HEK293 (cell line): ENCODE data around the gene LACC1.

Experiments used
- CTCF ChIA-PET: fragments of 350-600 bp; formaldehyde crosslinking; extraction: SDS; loops from one replicate; lab custom pipeline; 2021; ENCODE audit warnings: antibody characterized with exemption; lab: Yijun Ruan, JAX
- POLR2A ChIA-PET: fragments of 300-600 bp; formaldehyde crosslinking; extraction: SDS; loops from one replicate; lab custom pipeline; 2020; ENCODE audit warnings: antibody characterized with exemption, inconsistent platforms; lab: Yijun Ruan, JAX
- H3K27ac ChIP-seq: fragments of 200-500 bp; sonication (Bioruptor generic); 2 replicates; pipeline ENCODE4 v1.5.1; 2014; ENCODE audit warnings: low read depth, low read length, control low read depth, inconsistent platforms; ENCODE audit errors: extremely low read depth
- H3K36me3 ChIP-seq, 2 experiments: fragments of 200-500 bp in 1 of 2; sonication (Bioruptor generic) in 1 of 2; 1 replicate in 1 of 2; 2 replicates in 1 of 2; pipeline ENCODE4 v1.5.1; 2014 to 2017; ENCODE audit warnings: inconsistent platforms in 2 of 2, low read length in 2 of 2; ENCODE audit not compliant: control insufficient read depth in 2 of 2, insufficient read depth in 1 of 2
- H3K4me1 ChIP-seq: fragments of 200-500 bp; sonication (Bioruptor generic); 2 replicates; pipeline ENCODE4 v1.5.1; 2014; ENCODE audit warnings: mild to moderate bottlenecking, low read length, inconsistent platforms; ENCODE audit not compliant: control insufficient read depth, insufficient read depth
- H3K4me3 ChIP-seq: 2 replicates; pipeline ENCODE4 v1.5.1; 2011; ENCODE audit warnings: low read depth, mild to moderate bottlenecking, control low read depth, low read length, moderate library complexity
- H3K9me3 ChIP-seq: fragments of 200-500 bp; sonication (Bioruptor generic); 2 replicates; pipeline ENCODE4 v1.5.1; 2014; ENCODE audit warnings: low read depth, low read length, inconsistent platforms; ENCODE audit not compliant: control insufficient read depth, insufficient read depth
- GLI2 ChIP-seq: fragments of 450-650 bp; formaldehyde crosslinking; IDR thresholded peaks from 2 replicates; pipeline ENCODE4; 2017; ENCODE audit warnings: missing biosample characterization, missing genetic modification characterization, low read depth, borderline replicate concordance
- KLF1 ChIP-seq: fragments of 450-650 bp; formaldehyde crosslinking; IDR thresholded peaks from 2 replicates; pipeline ENCODE4 v1.5.1; 2016; ENCODE audit warnings: missing biosample characterization, missing genetic modification characterization
- KLF16 ChIP-seq: fragments of 450-650 bp; formaldehyde crosslinking; IDR thresholded peaks from 2 replicates; pipeline ENCODE4 v1.5.1; 2017; ENCODE audit warnings: missing biosample characterization, missing genetic modification characterization
- KLF17 ChIP-seq: fragments of 450-650 bp; formaldehyde crosslinking; IDR thresholded peaks from 2 replicates; pipeline ENCODE4 v1.5.1; 2016; ENCODE audit warnings: missing biosample characterization, missing genetic modification characterization
- KLF9 ChIP-seq: fragments of 450-650 bp; formaldehyde crosslinking; IDR thresholded peaks from 2 replicates; pipeline ENCODE4 v1.5.1; 2016; ENCODE audit warnings: missing biosample characterization, missing genetic modification characterization, low read depth
- MZF1 ChIP-seq: fragments of 450-650 bp; formaldehyde crosslinking; IDR thresholded peaks from 2 replicates; pipeline ENCODE4 v1.5.1; 2017; ENCODE audit warnings: missing biosample characterization, missing genetic modification characterization, borderline replicate concordance
- PRDM2 ChIP-seq: fragments of 450-650 bp; formaldehyde crosslinking; IDR thresholded peaks from 2 replicates; pipeline ENCODE4 v1.5.1; 2016; ENCODE audit warnings: missing biosample characterization, missing genetic modification characterization, borderline replicate concordance
- ZBTB48 ChIP-seq: fragments of 450-650 bp; formaldehyde crosslinking; IDR thresholded peaks from 2 replicates; pipeline ENCODE4 v1.5.1; 2016; ENCODE audit warnings: missing biosample characterization, missing genetic modification characterization
- ZBTB6 ChIP-seq: fragments of 450-650 bp; formaldehyde crosslinking; IDR thresholded peaks from 2 replicates; pipeline ENCODE4 v1.5.1; 2017; ENCODE audit warnings: missing biosample characterization, missing genetic modification characterization
- ZNF266 ChIP-seq: fragments of 450-650 bp; formaldehyde crosslinking; IDR thresholded peaks from 2 replicates; pipeline ENCODE4 v1.5.1; 2016; ENCODE audit warnings: missing biosample characterization, missing genetic modification characterization, low read depth
- ZNF324 ChIP-seq: fragments of 450-650 bp; formaldehyde crosslinking; IDR thresholded peaks from 2 replicates; pipeline ENCODE4 v1.5.1; 2016; ENCODE audit warnings: missing biosample characterization, missing genetic modification characterization
- ZNF398 ChIP-seq: fragments of 450-650 bp; formaldehyde crosslinking; IDR thresholded peaks from 2 replicates; pipeline ENCODE4 v1.5.1; 2017; ENCODE audit warnings: missing biosample characterization, missing genetic modification characterization
- ZNF426 ChIP-seq: fragments of 450-650 bp; formaldehyde crosslinking; IDR thresholded peaks from 2 replicates; pipeline ENCODE4 v1.5.1; 2017; ENCODE audit warnings: missing biosample characterization, missing genetic modification characterization, mild to moderate bottlenecking, inconsistent platforms, moderate library complexity
- ZNF837 ChIP-seq: fragments of 450-650 bp; formaldehyde crosslinking; IDR thresholded peaks from 2 replicates; pipeline ENCODE4 v1.5.1; 2016; ENCODE audit warnings: missing biosample characterization, missing genetic modification characterization
- TF ChIP-seq, protein P1 (sequence below): fragments of 450-650 bp; formaldehyde crosslinking; IDR thresholded peaks from 2 replicates; pipeline ENCODE4 v1.5.1; 2016; ENCODE audit warnings: missing biosample characterization, missing genetic modification characterization, low read depth
- TF ChIP-seq, protein P2 (sequence below): fragments of 450-650 bp; formaldehyde crosslinking; IDR thresholded peaks from 2 replicates; pipeline ENCODE4 v1.5.1; 2017; ENCODE audit warnings: missing biosample characterization, missing genetic modification characterization
- TF ChIP-seq, protein P3 (sequence below): IDR thresholded peaks from 2 replicates; pipeline ENCODE4 v1.6.1; 2011; ENCODE audit warnings: mild to moderate bottlenecking, low read depth, low read length, borderline replicate concordance

The LACC1 gene

DNA sequence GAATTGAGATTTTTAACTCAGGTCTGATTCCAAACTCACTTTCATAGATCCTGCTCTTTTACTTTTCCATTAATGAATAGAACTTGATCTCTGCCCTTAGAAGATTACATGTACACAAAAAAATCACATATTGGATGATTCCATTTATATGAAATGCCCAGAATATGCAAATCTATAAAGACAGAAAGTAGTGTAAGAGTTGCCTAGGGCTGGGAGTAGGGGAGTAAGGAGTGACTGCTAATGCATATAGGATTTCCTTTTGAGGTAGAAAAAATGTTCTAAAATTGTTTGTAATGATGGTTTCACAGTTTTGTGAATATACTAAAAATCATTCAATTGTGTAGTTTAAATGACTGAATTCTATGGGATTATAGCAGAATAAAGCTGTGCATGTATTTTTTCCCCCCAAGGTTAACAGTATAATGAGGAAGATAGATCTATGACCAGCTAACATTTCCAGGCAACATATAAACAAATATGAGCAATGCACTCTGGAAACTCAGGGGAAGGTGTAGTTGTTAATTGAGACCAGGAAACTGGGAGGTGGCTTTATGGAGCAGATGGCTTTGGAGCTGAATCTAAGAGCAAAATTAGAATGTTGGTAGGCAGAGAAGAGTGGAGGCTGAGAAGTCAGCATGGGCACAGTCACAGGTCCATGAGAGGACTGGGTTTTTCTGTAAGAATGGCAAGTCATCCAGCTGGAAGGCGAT is 41.4 kb downstream of the LACC1 start:
- no peaks in the 10 kb centered on the region for H3K9me3 ChIP-seq
- no peak overlapping the region for H3K27ac ChIP-seq
- H3K36me3 ChIP-seq, result no peaks in the 10 kb centered on the region
- POLR2A ChIA-PET, result no interaction called here
- TF ChIP-seq ZNF837 (tag by site-specific recombination) (no peak), GLI2 (no peak), ZBTB6 (tag by site-specific recombination) (no peak), ZNF426 (tag by site-specific recombination) (no peak), KLF16 (tag by site-specific recombination) (no peak), KLF1 (tag by site-specific recombination) (no peak), ZNF266 (tag by site-specific recombination) (no peak), ZNF324 (no peak), ZBTB48 (tag by site-specific recombination) (no peak), KLF9 (no peak), ZNF398 (tag by site-specific recombination) (no peak)
- TF ChIP-seq, protein P1, sequence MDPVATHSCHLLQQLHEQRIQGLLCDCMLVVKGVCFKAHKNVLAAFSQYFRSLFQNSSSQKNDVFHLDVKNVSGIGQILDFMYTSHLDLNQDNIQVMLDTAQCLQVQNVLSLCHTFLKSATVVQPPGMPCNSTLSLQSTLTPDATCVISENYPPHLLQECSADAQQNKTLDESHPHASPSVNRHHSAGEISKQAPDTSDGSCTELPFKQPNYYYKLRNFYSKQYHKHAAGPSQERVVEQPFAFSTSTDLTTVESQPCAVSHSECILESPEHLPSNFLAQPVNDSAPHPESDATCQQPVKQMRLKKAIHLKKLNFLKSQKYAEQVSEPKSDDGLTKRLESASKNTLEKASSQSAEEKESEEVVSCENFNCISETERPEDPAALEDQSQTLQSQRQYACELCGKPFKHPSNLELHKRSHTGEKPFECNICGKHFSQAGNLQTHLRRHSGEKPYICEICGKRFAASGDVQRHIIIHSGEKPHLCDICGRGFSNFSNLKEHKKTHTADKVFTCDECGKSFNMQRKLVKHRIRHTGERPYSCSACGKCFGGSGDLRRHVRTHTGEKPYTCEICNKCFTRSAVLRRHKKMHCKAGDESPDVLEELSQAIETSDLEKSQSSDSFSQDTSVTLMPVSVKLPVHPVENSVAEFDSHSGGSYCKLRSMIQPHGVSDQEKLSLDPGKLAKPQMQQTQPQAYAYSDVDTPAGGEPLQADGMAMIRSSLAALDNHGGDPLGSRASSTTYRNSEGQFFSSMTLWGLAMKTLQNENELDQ (tag by site-specific recombination), result no peak
- TF ChIP-seq, protein P2, sequence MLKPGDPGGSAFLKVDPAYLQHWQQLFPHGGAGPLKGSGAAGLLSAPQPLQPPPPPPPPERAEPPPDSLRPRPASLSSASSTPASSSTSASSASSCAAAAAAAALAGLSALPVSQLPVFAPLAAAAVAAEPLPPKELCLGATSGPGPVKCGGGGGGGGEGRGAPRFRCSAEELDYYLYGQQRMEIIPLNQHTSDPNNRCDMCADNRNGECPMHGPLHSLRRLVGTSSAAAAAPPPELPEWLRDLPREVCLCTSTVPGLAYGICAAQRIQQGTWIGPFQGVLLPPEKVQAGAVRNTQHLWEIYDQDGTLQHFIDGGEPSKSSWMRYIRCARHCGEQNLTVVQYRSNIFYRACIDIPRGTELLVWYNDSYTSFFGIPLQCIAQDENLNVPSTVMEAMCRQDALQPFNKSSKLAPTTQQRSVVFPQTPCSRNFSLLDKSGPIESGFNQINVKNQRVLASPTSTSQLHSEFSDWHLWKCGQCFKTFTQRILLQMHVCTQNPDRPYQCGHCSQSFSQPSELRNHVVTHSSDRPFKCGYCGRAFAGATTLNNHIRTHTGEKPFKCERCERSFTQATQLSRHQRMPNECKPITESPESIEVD (tag by site-specific recombination), result no peak
- TF ChIP-seq, protein P3, sequence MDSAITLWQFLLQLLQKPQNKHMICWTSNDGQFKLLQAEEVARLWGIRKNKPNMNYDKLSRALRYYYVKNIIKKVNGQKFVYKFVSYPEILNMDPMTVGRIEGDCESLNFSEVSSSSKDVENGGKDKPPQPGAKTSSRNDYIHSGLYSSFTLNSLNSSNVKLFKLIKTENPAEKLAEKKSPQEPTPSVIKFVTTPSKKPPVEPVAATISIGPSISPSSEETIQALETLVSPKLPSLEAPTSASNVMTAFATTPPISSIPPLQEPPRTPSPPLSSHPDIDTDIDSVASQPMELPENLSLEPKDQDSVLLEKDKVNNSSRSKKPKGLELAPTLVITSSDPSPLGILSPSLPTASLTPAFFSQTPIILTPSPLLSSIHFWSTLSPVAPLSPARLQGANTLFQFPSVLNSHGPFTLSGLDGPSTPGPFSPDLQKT, result no peak
- TF ChIP-seq, all 188 proteins: peak for 0
- no peaks in the 10 kb centered on the region for H3K4me1 ChIP-seq
- CTCF ChIA-PET, result interaction anchor here (0.6 kb wide), 1 partner anchor 386 kb away, joined by 4 read pairs; no protein-coding TSS in a partner anchor
- no peak overlapping the region for H3K4me3 ChIP-seq

- no peak overlapping the region for H3K4me3 ChIP-seq
- CTCF ChIA-PET, result interaction anchor here (1.1 kb wide), 1 partner anchor 19 kb away, joined by 3 read pairs; no protein-coding TSS in a partner anchor
- no peaks in the 10 kb centered on the region for H3K4me1 ChIP-seq
- POLR2A ChIA-PET, result no interaction called here
- no peaks in the 10 kb centered on the region for H3K36me3 ChIP-seq
- H3K9me3 ChIP-seq, result no peaks in the 10 kb centered on the region
- H3K27ac ChIP-seq, result no peak overlapping the region
- TF ChIP-seq ZBTB48 (tag by site-specific recombination), result no peak
- TF ChIP-seq PRDM2 (tag by site-specific recombination), result no peak
- no peak for TF ChIP-seq MZF1
- TF ChIP-seq KLF17, result no peak
These were observed 45.0 kb downstream of the LACC1 start for GRCh38 chr13:43924549-43925245.
